Large intestine (tissue), 3 donors: Measurements from ENCODE around the gene TMED1. TPM values are rescaled to one million over a fixed set of nuclear protein-coding genes. Genes with fewer than 3 reads are reported as not detected.

Experiments used
- DNase-seq, 2 donors: peaks; one replicate each; pipeline versions ENCODE4 v3.0.0 to v3.0.0-alpha.2; 2013
- H3K27ac ChIP-seq: one replicate; pipeline ENCODE4 v1.5.1; 2013; ENCODE audit warnings: low read length
- H3K27me3 ChIP-seq: 2 replicates; pipeline ENCODE4 v1.6.1; 2013; ENCODE audit warnings: low read length; ENCODE audit not compliant: control insufficient read depth, insufficient read depth
- H3K36me3 ChIP-seq: 2 replicates; pipeline ENCODE4 v1.6.1; 2013; ENCODE audit warnings: low read length; ENCODE audit not compliant: control insufficient read depth, insufficient read depth
- H3K4me1 ChIP-seq: one replicate; pipeline ENCODE4 v1.6.1; 2013; ENCODE audit warnings: low read length; ENCODE audit not compliant: control insufficient read depth, insufficient read depth
- H3K4me3 ChIP-seq: one replicate; pipeline ENCODE4 v1.5.1; 2013; ENCODE audit warnings: low read length
- H3K9me3 ChIP-seq: one replicate; pipeline ENCODE4 v1.6.1; 2013; ENCODE audit warnings: mild to moderate bottlenecking, low read depth, low read length, moderate library complexity; ENCODE audit not compliant: control insufficient read depth
- WGBS: methylation state at CpG from one replicate; pipeline ENCODE4 v1.1.5; 2013; ENCODE audit warnings: low lambda C conversion rate; ENCODE audit not compliant: insufficient coverage; 5-methylcytosine and 5-hydroxymethylcytosine counted together
- polyA plus RNA-seq: library from polyadenylated mRNA; unstranded; fragments of 120-200 nt; gene quantifications from one replicate; pipeline ENCODE4 v1.2.1, GENCODE V29; 2013

Gene TMED1
- polyA plus RNA-seq, 1 donor, result 29.3 TPM

GRCh38 chr19:10809651-10810285, 26.2 kb downstream of the TMED1 start:
- no CpG with 5 or more reads among the region's 15 CpGs for WGBS
- Histone ChIP-seq H3K36me3 (peaks cover 80% of the 10 kb centered on the region), H3K27me3 (no peaks in the 10 kb centered on the region), H3K4me1 (peaks cover 3% of the 10 kb centered on the region), H3K27ac (no peak overlapping the region), H3K4me3 (no peak overlapping the region), H3K9me3 (no peaks in the 10 kb centered on the region)
- no peak for DNase-seq

GRCh38 chr19:10808937-10809649, 26.9 kb downstream of the TMED1 start:
- WGBS, result 83% methylated on average over 1 of the region's 10 CpGs
- Histone ChIP-seq H3K27ac (no peak overlapping the region), H3K4me1 (peaks cover 3% of the 10 kb centered on the region), H3K9me3 (no peaks in the 10 kb centered on the region), H3K27me3 (no peaks in the 10 kb centered on the region), H3K36me3 (peaks cover 83% of the 10 kb centered on the region), H3K4me3 (no peak overlapping the region)
- DNase-seq, result peak in 1 of 2 donors; percentile 26

- H3K9me3 ChIP-seq, result peaks cover 3% of the 10 kb centered on the region
- no CpG with 5 or more reads among the region's 11 CpGs for WGBS
- no peak overlapping the region for H3K27ac ChIP-seq
- no peak for DNase-seq
- H3K4me1 ChIP-seq, result no peaks in the 10 kb centered on the region
- H3K27me3 ChIP-seq, result no peaks in the 10 kb centered on the region
- H3K36me3 ChIP-seq, result peaks cover 81% of the 10 kb centered on the region
- no peak overlapping the region for H3K4me3 ChIP-seq
These were observed 30.2 kb downstream of the TMED1 start for GRCh38 chr19:10805758-10806247.

GRCh38 chr19:10805065-10805757, 30.8 kb downstream of the TMED1 start:
- Histone ChIP-seq H3K36me3 (peaks cover 82% of the 10 kb centered on the region), H3K27ac (no peak overlapping the region), H3K27me3 (no peaks in the 10 kb centered on the region), H3K4me1 (no peaks in the 10 kb centered on the region), H3K9me3 (peaks cover 3% of the 10 kb centered on the region), H3K4me3 (no peak overlapping the region)
- WGBS, result no CpG with 5 or more reads among the region's 11 CpGs
- no peak for DNase-seq

GRCh38 chr19:10803252-10803651, 32.8 kb downstream of the TMED1 start:
- WGBS, result no CpG with 5 or more reads among the region's 9 CpGs
- Histone ChIP-seq H3K27me3 (no peaks in the 10 kb centered on the region), H3K36me3 (peaks cover 78% of the 10 kb centered on the region)

GRCh38 chr19:10802479-10802878, 33.5 kb downstream of the TMED1 start:
- Histone ChIP-seq H3K9me3 (peaks cover 3% of the 10 kb centered on the region), H3K4me3 (no peak overlapping the region), H3K27me3 (no peaks in the 10 kb centered on the region), H3K36me3 (peaks cover 83% of the 10 kb centered on the region), H3K27ac (no peak overlapping the region), H3K4me1 (no peaks in the 10 kb centered on the region)
- no peak for DNase-seq
- WGBS, result no CpG with 5 or more reads among the region's 5 CpGs

More at GRCh38 chr19:10803252-10803651, 32.8 kb downstream of the TMED1 start:
- Histone ChIP-seq H3K4me1 (no peaks in the 10 kb centered on the region), H3K27ac (no peak overlapping the region), H3K4me3 (no peak overlapping the region), H3K9me3 (peaks cover 3% of the 10 kb centered on the region)
- DNase-seq, result no peak

GRCh38 chr19:10800488-10800887, 35.5 kb downstream of the TMED1 start:
- DNase-seq, result no peak
- H3K27ac ChIP-seq, result no peak overlapping the region
- H3K27me3 ChIP-seq, result no peaks in the 10 kb centered on the region
- peaks cover 91% of the 10 kb centered on the region for H3K36me3 ChIP-seq
- H3K4me3 ChIP-seq, result no peak overlapping the region
- no CpG with 5 or more reads among the region's 9 CpGs for WGBS
- H3K4me1 ChIP-seq, result no peaks in the 10 kb centered on the region
- H3K9me3 ChIP-seq, result peaks cover 3% of the 10 kb centered on the region

GRCh38 chr19:10797541-10798256, 38.3 kb downstream of the TMED1 start:
- peaks cover 91% of the 10 kb centered on the region for H3K36me3 ChIP-seq
- no peaks in the 10 kb centered on the region for H3K9me3 ChIP-seq
- WGBS, result no CpG with 5 or more reads among the region's 19 CpGs
- no peak overlapping the region for H3K4me3 ChIP-seq
- H3K27ac ChIP-seq, result no peak overlapping the region
- DNase-seq, result no peak
- no peaks in the 10 kb centered on the region for H3K4me1 ChIP-seq
- H3K27me3 ChIP-seq, result no peaks in the 10 kb centered on the region

GRCh38 chr19:10797078-10797477, 38.9 kb downstream of the TMED1 start:
- WGBS, result no CpG with 5 or more reads among the region's 14 CpGs
- H3K27me3 ChIP-seq, result no peaks in the 10 kb centered on the region
- no peak overlapping the region for H3K4me3 ChIP-seq
- no peaks in the 10 kb centered on the region for H3K9me3 ChIP-seq
- H3K4me1 ChIP-seq, result no peaks in the 10 kb centered on the region
- no peak for DNase-seq
- peaks cover 90% of the 10 kb centered on the region for H3K36me3 ChIP-seq
- no peak overlapping the region for H3K27ac ChIP-seq

GRCh38 chr19:10796653-10797052, 39.4 kb downstream of the TMED1 start:
- Histone ChIP-seq H3K36me3 (peaks cover 90% of the 10 kb centered on the region), H3K4me3 (no peak overlapping the region), H3K27ac (no peak overlapping the region), H3K9me3 (no peaks in the 10 kb centered on the region), H3K27me3 (no peaks in the 10 kb centered on the region), H3K4me1 (no peaks in the 10 kb centered on the region)
- no CpG with 5 or more reads among the region's 19 CpGs for WGBS
- DNase-seq, result no peak
